Measurements from ENCODE around the gene FTCD. TPM values are rescaled to one million over a fixed set of nuclear protein-coding genes. Genes with fewer than 3 reads are reported as not detected.

The FTCD gene
- total RNA-seq, 4 donors from 2014 or later, result 0.29 TPM; not detected in 3

GRCh38 chr21:46137908-46138307, 17.5 kb downstream of the FTCD start:
- intact Hi-C loops (cut with DNase I; ENCODE audit: low total_unique reads), result no loop called here
- DNase-seq (ENCODE audit: low spot score in 2 of 2), result no peak
- no peak overlapping the region for H3K4me3 ChIP-seq (ENCODE audit: low read depth, poor library complexity, severe bottlenecking)
- no peak for TF ChIP-seq CTCF (IDR thresholded peaks at IDR 0.05)
- no peak for TF ChIP-seq POLR2A (IDR thresholded peaks at IDR 0.05)
- WGBS, 2 donors, result 79 to 96% methylated on average over 6 to 7 of the region's 7 CpGs

- intact Hi-C loops (cut with DNase I; ENCODE audit: low total_unique reads), result no loop called here
- H3K4me3 ChIP-seq (ENCODE audit: low read depth, poor library complexity, severe bottlenecking), result no peak overlapping the region
- no peak for DNase-seq (ENCODE audit: low spot score in 2 of 2)
- TF ChIP-seq POLR2A (IDR thresholded peaks at IDR 0.05) (no peak), CTCF (IDR thresholded peaks at IDR 0.05) (no peak)
- WGBS, 2 donors, result 81% methylated on average over 18 to 22 of the region's 22 CpGs
These were observed 18.5 kb downstream of the FTCD start for GRCh38 chr21:46136739-46137349.

GRCh38 chr21:46135782-46136395, 19.5 kb downstream of the FTCD start:
- H3K4me3 ChIP-seq (ENCODE audit: low read depth, poor library complexity, severe bottlenecking), result no peak overlapping the region
- no peak for DNase-seq (ENCODE audit: low spot score in 2 of 2)
- WGBS, 2 donors, result 49 to 57% methylated on average over 4 to 5 of the region's 7 CpGs
- TF ChIP-seq CTCF (IDR thresholded peaks at IDR 0.05) (no peak), POLR2A (IDR thresholded peaks at IDR 0.05) (no peak)
- intact Hi-C loops (cut with DNase I; ENCODE audit: low total_unique reads), result no loop called here

GRCh38 chr21:46131838-46132651, 23.3 kb downstream of the FTCD start:
- intact Hi-C loops (cut with DNase I; ENCODE audit: low total_unique reads), result no loop called here
- 91 to 92% methylated on average over 70 to 82 of the region's 85 CpGs for WGBS, 2 donors
- TF ChIP-seq POLR2A (IDR thresholded peaks at IDR 0.05), result no peak
- no peak for TF ChIP-seq CTCF (IDR thresholded peaks at IDR 0.05)
- DNase-seq (ENCODE audit: low spot score in 2 of 2), result no peak
- H3K4me3 ChIP-seq (ENCODE audit: low read depth, poor library complexity, severe bottlenecking), result no peak overlapping the region

GRCh38 chr21:46131588-46131837, 23.9 kb downstream of the FTCD start:
- intact Hi-C loops (cut with DNase I; ENCODE audit: low total_unique reads), result no loop called here

More at GRCh38 chr21:46131588-46131837, 23.9 kb downstream of the FTCD start:
- no peak for DNase-seq (ENCODE audit: low spot score in 2 of 2)
- H3K4me3 ChIP-seq (ENCODE audit: low read depth, poor library complexity, severe bottlenecking), result no peak overlapping the region
- TF ChIP-seq POLR2A (IDR thresholded peaks at IDR 0.05), result no peak
- TF ChIP-seq CTCF (IDR thresholded peaks at IDR 0.05), result no peak
- WGBS, 2 donors, result 91 to 96% methylated on average over 4 of the region's 4 CpGs
